Measurements from ENCODE around the gene PRMT3.
A peak's percentile ranks its signal among the peaks of the same experiment; 100 is the strongest.
"Not testable (repeated sequence)": the region's sequence is repeated elsewhere in the genome, so short reads cannot be mapped to it uniquely, and the experiment has no call there.

PRMT3 gene

DNA sequence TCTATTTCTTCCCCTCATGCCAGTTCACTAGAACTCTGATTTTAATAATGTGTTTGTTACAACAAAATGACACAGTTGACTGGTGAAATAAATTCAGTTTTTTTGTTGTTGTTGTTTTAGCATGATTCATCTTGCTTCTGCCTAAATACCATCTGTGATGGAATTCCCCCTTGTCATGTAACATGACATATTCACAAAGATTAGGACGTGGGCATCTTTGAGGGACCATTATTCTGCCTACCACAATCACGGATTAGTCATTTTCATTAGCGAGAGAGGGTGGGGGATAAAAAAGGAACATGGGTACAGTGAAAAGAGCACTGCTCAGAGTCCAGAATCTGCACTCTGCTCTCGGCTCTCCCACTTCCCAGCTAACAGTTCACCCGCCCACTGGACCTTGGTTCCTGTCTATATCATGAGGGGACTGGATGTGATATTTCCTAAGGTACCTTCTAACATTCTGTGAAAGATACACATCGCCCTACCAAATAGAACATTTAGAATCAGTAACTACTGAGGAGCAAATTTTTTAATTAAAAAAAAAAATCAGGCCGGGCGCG lies 12.7 kb upstream of the PRMT3 start:
- no peak for DNase-seq

DNA sequence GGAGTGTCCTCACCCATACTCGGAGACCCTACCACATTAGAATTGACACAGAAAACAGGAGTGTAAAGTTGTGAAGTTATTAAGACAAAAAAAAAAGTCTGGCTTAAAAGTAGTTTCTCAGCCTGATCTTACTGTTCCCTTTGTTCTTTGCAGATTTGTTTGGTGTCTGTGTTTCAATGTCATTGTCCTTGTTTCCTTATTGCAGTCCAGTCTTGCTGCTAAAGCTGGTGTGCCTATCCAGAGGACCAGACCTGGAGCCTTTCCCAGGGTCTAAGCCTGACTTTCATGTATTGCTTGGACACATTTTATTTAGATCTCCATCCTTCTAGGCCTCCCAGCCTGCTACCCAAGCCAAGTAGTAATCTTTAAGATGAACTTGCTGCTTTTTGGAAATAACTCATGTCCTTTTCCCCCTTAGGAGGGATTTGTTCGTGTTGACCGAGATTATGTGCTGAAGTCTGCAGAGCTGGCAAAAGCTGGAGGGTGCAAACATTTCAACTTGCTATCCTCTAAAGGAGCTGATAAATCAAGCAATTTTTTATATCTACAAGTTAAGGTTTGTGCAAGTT lies 11.3 kb upstream of the PRMT3 start:
- DNase-seq = no peak

- not testable (repeated sequence) for DNase-seq
Measured at GRCh38 chr11:20385996-20386395, 1.5 kb upstream of the PRMT3 start.

- DNase-seq = no peak
Measured at GRCh38 chr11:20388096-20389055, 860 bp downstream of the PRMT3 start.

DNA sequence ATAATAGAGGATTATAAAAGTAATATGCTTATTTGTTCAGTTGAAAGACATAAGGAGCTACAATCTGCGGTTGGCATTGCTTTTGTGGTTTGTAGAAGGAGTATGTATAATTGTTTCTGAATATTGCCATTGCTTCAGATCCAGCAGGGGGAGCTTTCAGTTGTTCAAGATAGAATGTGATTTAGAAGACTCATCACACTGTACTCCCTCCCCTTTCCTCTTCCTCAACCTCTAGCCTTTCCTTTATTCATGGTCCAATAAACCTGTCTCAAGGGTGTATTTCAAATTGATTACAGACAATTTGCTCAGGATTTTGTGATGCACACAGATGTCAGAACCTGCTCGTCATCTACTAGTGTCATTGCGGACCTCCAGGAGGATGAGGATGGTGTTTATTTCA lies 9.8 kb downstream of the PRMT3 start:
- DNase-seq = peak in 1 of 2 donors; percentile 19

- DNase-seq = no peak
Measured at GRCh38 chr11:20399498-20399897, 12.0 kb downstream of the PRMT3 start.

GRCh38 chr11:20403059-20403458 lies 15.5 kb downstream of the PRMT3 start:
- DNase-seq = no peak

GRCh38 chr11:20406484-20406883 lies 19.0 kb downstream of the PRMT3 start:
- DNase-seq = no peak

- DNase-seq = no peak
Measured at GRCh38 chr11:20407344-20407743, 19.8 kb downstream of the PRMT3 start.

- DNase-seq = no peak
Measured at GRCh38 chr11:20415432-20415831, 27.9 kb downstream of the PRMT3 start.

GRCh38 chr11:20417771-20418170 lies 30.3 kb downstream of the PRMT3 start:
- DNase-seq = no peak

DNA sequence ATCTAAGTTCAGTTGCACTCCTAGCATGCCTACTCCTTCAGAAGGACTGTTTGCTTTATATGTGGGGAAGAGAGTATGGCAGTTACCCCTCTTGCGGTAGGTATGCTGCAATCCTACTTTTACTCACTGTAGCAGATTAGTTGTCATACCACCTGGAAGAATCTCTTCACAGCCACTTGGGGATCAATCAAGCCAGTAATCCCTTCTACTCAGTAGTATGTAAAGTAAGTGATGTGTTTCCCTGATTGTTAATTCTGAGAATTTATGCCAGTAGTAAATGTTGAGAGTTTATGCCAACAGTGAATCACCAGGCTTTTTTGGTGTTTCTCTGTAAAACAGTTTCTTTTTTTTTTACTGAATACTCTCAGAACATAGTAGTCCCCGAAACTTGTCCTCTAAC lies 34.4 kb downstream of the PRMT3 start:
- DNase-seq = no peak

DNA sequence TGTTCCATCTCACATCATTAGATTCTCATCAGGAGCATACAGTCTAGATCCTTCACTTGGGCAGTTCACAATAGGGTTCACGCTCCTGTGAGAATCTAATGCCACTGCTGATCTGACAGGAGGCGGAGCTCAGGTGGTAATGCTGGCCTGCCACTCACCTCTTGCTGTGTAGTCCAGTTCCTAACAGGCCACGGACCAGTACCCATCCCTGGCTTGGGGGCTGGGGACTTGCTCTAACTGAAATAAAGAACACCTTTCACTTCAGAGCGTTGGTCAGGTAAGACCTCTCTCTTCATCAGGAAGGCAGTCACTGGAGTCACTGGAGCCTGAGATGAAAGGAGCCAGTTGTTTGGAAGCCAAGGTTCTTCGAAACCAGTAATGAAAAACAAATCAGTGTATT lies 41.7 kb downstream of the PRMT3 start:
- no peak for DNase-seq

DNA sequence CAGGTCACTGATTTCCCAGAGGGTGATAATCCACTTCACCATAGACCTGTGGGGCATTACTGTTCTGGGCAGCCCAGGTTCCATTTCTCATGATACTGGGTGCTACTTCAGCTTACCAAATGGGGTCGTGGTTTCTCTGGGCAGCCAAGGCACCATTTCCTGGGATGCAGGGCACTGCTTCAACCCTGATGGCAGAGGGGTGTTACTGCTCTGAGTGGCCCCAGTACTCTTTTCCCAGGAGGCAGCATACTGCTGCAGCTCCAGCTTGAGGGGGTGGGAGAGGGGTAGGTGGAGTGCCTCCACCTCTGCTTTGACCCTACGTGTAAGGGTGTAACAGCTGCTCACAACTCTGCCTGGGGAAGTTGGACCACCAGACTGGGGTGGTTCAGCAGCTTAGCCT lies 51.1 kb downstream of the PRMT3 start:
- DNase-seq = no peak

- DNase-seq = no peak
Measured at GRCh38 chr11:20443596-20443995, 56.1 kb downstream of the PRMT3 start.

- no peak for DNase-seq
Measured at GRCh38 chr11:20444535-20444934, 57.0 kb downstream of the PRMT3 start.

DNA sequence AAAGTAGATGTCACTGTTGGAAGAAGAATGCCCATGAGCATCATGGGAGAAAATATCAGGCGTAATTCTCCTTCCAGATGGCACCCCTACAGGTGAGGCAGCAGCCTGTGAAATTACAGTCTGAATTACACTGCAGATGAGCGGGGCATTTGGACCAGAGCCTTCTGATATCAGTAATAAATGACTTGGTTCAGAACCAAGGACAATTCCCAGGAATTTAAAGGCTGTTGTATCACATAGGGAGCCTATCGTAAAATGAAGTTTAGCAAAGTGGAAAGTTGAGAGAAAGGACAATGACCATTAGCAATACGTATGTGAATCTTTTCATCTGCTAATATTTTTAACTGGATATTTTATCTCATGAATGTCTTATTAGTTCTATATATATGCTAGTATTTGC lies 61.3 kb downstream of the PRMT3 start:
- DNase-seq = no peak

DNA sequence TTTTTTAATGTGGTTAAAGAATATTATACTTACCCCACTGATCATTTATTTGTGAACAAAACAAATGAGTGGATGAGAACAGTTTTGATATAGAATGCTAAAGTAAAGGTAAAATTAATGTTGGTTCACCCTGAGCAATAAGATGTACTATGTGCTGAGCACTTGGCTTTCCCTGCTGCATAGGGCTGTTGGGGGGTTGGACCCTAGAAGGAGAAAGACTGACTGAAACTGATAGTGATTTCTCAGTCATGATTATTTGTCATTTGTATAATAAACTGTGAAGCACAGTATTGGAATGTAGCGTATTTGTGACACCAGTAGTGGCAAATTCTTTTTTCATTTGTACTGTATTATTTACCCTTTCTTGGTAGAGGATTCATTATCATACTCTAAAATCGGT lies 63.3 kb downstream of the PRMT3 start:
- no peak for DNase-seq

DNA sequence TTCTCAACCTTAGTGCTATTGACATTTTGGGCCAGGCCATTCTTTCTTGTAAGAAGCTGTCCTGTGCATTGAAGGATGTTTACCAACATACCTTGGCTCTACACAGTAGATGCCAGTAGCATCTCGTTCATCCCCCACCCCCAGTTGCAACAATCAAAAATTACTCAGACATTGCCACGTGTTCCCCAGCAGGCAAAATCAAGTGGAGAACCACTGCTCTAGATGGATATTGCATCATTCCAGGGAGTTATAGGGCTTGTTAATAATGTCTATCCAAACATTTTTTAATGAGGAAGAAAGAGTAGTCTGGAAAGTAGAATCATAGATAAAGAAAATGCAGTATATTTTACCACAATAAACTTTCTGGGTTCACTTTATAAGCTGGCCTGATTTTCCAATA lies 64.1 kb downstream of the PRMT3 start:
- no peak for DNase-seq

DNA sequence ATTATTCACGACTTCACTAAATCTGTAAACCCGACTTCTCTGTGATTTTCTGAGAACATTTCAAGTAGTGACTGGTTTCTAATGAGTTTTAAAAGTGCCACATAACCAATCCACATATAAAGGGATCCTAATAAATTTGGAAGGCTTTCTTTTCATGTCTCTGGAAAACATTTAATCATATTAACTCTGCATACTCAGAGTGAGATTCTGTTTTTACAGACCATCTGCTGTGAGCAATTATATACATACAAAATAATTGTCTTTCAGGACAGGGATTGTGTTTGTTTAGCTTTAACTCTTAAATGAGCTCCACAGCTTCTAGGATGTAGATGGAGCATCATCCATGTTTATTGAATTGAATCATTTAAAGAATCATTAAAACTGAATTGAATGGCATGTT lies 65.1 kb downstream of the PRMT3 start:
- DNase-seq = no peak

- DNase-seq = no peak
Measured at GRCh38 chr11:20453657-20454316, 66.3 kb downstream of the PRMT3 start.

GRCh38 chr11:20457001-20457799 lies 69.7 kb downstream of the PRMT3 start:
- DNase-seq = no peak
